T-helper 2 cell treated with Interferon-gamma antibody and Interleukin-4, amounts not matched to agents 5 μg/mL and 100 μg/mL, for 36 hours (primary cell): ENCODE measurements around the gene TXN2.
"Not testable (repeated sequence)": the region's sequence is repeated elsewhere in the genome, so short reads cannot be mapped to it uniquely, and the experiment has no call there.

Experiments
- DNase-seq: peaks from one replicate; pipeline ENCODE4 v3.0.0; 2021; ENCODE audit warnings: low spot score
- H3K27ac Mint-ChIP-seq: one replicate; pipeline ENCODE4 v1.8.0; 2021; ENCODE audit warnings: mild to moderate bottlenecking, mixed read lengths
- H3K27me3 Mint-ChIP-seq: one replicate; pipeline ENCODE4 v1.8.0; 2021; ENCODE audit warnings: low read depth, mixed read lengths
- H3K36me3 Mint-ChIP-seq: one replicate; pipeline ENCODE4 v1.8.0; 2021; ENCODE audit warnings: low read depth, mixed read lengths
- H3K4me1 Mint-ChIP-seq: one replicate; pipeline ENCODE4 v1.8.0; 2021; ENCODE audit warnings: low read depth, mixed read lengths
- H3K4me3 Mint-ChIP-seq: one replicate; pipeline ENCODE4 v1.8.0; 2022; ENCODE audit warnings: mild to moderate bottlenecking, moderate library complexity, mixed read lengths
- H3K9me3 Mint-ChIP-seq: one replicate; pipeline ENCODE4 v1.8.0; 2021; ENCODE audit warnings: mixed read lengths

Gene TXN2

GRCh38 chr22:36481393-36482168 is at the start of gene TXN2:
Gene TXN2, minus strand, starts transcription at chr22:36481640. Its CDS starts 803 bp downstream, at chr22:36480837.
- Mint-ChIP-seq H3K4me1 (peaks cover 11% of the 10 kb centered on the region), H3K9me3 (no peaks in the 10 kb centered on the region), H3K27ac (peak within 1 kb of the TSS; percentile 92), H3K4me3 (peak within 1 kb of the TSS; percentile 95), H3K36me3 (peaks cover 23% of the 10 kb centered on the region), H3K27me3 (no peaks in the 10 kb centered on the region)
- DNase-seq: peak; percentile 91

DNA sequence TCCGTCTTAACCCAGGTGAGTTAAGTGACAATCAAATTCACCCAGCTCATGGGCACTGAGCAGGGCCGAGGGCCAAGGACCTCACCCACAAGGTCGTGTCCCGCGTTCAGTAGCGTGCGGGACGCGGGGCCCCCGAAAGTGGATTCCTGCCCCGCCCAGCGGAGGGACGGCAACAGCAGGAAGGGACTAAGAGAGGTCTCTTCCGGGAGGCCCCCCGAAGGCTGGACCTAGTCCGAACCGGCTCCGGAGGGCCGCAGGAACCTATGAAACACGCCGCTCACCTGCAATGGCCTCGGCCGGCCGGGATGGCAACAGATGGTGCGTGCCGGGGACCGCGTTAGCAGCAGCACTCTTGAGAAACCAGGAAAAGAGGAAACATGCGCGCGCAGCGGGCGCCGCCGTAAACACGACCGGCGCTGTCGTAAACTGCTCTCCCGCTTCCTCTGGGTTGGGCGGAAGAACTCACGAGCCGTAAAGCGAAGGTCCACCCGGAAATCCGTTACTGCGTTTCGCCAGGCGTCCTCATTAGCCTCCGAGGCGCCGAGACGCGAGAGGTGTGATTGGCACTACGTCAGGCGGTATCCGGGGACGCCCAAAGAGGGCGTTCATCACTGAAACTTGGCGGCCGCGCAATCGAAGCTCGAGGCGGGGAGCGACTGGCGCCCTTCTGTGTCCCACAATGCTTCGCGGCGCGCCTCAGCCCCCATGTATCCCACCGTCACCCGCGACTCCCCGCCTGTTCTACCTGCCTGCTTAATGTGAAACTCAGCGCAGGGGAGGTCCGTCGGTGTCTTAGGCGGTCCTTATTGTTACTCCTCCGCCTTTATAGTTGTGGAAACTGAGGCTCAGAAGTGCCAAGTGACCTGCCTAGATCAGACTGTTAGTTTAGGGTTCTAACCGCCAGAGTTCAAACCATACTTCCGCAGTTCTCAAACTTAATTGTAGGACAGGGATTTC is 47.6 kb upstream of the TXN2 start, which contains the start of gene EIF3D:
EIF3D (minus strand) TSS at position 372 of the 957 bp plus-strand sequence. CDS start 3,045 bp downstream, outside the sequence.
- peak; percentile 99 for DNase-seq
- peak within 1 kb of the TSS; percentile 98 for H3K27ac Mint-ChIP-seq
- no peaks in the 10 kb centered on the region for H3K9me3 Mint-ChIP-seq
- H3K36me3 Mint-ChIP-seq: peaks cover 29% of the 10 kb centered on the region
- peaks cover 3% of the 10 kb centered on the region for H3K27me3 Mint-ChIP-seq
- peak within 1 kb of the TSS; percentile 92 for H3K4me3 Mint-ChIP-seq
- peaks cover 15% of the 10 kb centered on the region for H3K4me1 Mint-ChIP-seq

DNA sequence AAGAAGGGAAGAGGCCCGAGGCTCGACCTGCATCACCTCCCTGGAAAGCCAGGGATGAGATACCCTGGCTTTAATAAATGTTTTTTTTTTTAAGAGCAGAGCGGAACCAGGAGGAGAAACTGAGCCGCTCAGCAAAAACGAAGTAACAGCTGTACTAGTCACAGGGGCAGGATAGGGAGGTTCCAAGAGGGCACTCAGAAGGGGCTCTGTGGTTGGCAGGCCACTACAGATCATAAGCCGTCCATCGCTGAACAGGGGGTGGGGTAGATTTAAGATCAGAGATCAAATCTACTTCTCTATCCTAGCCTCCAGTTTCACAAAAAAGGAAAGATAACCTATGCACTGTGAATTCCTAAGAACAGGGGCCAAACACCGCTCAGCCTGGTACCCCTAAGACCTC is 46.9 kb upstream of the TXN2 start:
- H3K27ac Mint-ChIP-seq: peak overlapping the region; percentile 98
- H3K36me3 Mint-ChIP-seq: peaks cover 36% of the 10 kb centered on the region
- H3K4me3 Mint-ChIP-seq: peak overlapping the region; percentile 92
- peaks cover 15% of the 10 kb centered on the region for H3K4me1 Mint-ChIP-seq
- H3K27me3 Mint-ChIP-seq: peaks cover 3% of the 10 kb centered on the region
- no peaks in the 10 kb centered on the region for H3K9me3 Mint-ChIP-seq
- no peak for DNase-seq

DNA sequence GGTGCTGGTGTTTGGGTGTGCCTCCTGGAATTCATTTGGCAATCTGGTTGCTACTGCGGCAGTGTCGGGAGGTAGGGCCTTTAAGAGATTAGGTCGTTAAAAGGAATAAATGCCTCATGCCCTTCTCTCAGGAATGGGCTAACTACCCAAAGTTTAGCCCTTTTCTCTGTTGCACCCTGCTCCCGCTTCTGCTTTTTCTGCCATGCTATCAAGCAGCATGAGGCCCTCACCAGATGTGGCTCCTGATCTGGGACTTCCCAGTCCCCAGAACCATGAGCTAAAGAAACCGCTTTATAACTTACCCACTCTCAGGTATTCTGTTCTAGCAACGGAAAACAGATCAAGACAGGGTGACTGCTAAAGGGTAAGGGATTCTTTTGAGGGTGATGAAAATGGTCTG is 41.2 kb upstream of the TXN2 start:
- Mint-ChIP-seq H3K27ac (no peak overlapping the region), H3K27me3 (no peaks in the 10 kb centered on the region), H3K36me3 (peaks cover 76% of the 10 kb centered on the region)

DNA sequence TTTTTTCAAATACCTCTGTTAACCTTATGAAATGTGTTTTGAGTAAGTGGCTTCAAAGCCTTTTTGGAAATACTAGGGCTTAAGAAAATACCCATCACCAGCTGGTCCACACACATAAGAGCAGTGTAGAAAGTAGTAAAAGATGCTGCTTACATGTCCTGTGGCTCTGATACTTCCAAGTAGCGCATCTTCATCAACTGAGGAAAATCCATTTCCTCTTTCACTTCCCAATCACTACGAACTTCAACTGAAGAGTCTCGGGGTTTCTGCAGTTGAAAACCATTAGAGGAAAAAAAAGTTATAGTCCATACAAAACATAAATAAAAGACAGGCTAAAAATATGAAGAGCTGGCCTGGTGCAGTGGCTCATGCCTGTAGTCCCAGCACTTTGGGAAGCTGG is 39.0 kb upstream of the TXN2 start:
- H3K27ac Mint-ChIP-seq: no peak overlapping the region
- H3K4me1 Mint-ChIP-seq: no peaks in the 10 kb centered on the region
- no peaks in the 10 kb centered on the region for H3K9me3 Mint-ChIP-seq
- peaks cover 77% of the 10 kb centered on the region for H3K36me3 Mint-ChIP-seq
- DNase-seq: no peak
- H3K27me3 Mint-ChIP-seq: no peaks in the 10 kb centered on the region
- H3K4me3 Mint-ChIP-seq: no peak overlapping the region

More for the DNA sequence above, 41.2 kb upstream of the TXN2 start:
- H3K4me1 Mint-ChIP-seq: peaks cover 11% of the 10 kb centered on the region
- no peak overlapping the region for H3K4me3 Mint-ChIP-seq
- no peaks in the 10 kb centered on the region for H3K9me3 Mint-ChIP-seq
- DNase-seq: no peak

DNA sequence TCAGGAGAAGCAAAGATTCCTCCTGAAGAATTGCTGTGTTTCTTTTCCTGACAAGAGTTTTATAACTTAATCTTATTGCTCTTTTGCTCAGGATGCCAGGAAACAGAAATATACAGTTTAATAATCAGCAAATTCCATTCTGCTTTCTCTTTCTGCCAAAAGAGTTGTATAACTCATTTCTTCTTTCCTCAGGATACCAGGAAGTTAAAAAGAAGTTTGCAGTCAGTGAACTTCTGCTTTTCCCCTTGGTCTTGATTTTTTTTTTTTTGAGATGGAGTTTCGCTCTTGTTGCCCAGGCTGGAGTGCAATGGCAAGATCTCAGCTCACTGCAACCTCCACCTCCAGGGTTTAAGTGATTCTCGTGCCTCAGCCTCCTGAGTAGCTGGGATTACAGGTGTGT is 38.5 kb upstream of the TXN2 start:
- H3K36me3 Mint-ChIP-seq: peaks cover 76% of the 10 kb centered on the region
- not testable (repeated sequence) for DNase-seq, H3K27me3 Mint-ChIP-seq, H3K4me1 Mint-ChIP-seq, H3K27ac Mint-ChIP-seq, H3K9me3 Mint-ChIP-seq, H3K4me3 Mint-ChIP-seq

DNA sequence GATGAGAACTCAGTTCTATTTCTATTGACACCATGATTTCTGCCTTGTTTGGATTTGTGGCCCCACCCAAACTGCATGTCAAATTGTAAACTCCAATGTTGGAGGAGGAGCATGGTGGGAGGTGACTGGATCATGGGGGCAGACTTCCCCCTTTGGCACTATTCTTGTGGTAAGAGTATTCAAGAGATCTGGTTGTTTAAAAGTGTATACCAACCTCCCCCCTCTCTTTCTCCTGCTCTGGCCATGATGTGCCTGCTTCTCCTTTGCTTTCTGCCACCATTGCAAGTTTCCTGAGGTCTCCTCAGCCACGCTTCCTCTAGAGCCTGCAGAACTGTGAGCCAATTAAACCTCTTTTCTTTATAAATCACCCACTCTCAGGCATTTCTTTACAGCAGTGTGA is 33.3 kb upstream of the TXN2 start:
- DNase-seq: no peak
- H3K4me1 Mint-ChIP-seq: peaks cover 3% of the 10 kb centered on the region
- no peaks in the 10 kb centered on the region for H3K27me3 Mint-ChIP-seq
- no peaks in the 10 kb centered on the region for H3K9me3 Mint-ChIP-seq
- no peak overlapping the region for H3K4me3 Mint-ChIP-seq
- peaks cover 73% of the 10 kb centered on the region for H3K36me3 Mint-ChIP-seq
- H3K27ac Mint-ChIP-seq: no peak overlapping the region

DNA sequence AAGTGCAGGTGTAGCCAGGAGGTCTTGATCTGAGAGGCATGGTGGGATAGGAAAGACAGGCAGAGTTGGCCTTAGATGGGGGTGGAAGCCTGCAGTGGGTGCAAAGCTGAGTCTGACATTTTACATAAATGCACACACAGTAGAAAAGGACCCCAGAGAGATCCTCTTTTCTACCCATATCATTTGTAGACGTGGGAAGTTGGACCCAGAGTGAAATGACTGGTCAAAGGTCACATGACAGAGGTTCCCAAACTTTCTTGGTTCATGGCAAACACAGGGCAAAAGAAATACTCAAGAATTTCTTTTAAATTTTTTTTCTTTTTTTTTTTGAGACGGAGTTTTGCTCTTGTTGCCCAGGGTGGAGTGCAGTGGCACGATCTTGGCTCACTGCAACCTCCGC is 31.6 kb upstream of the TXN2 start:
- Mint-ChIP-seq H3K36me3 (peaks cover 64% of the 10 kb centered on the region), H3K27ac (no peak overlapping the region), H3K4me1 (peaks cover 4% of the 10 kb centered on the region), H3K27me3 (no peaks in the 10 kb centered on the region), H3K9me3 (no peaks in the 10 kb centered on the region), H3K4me3 (no peak overlapping the region)
- DNase-seq: no peak

- H3K4me1 Mint-ChIP-seq: peaks cover 7% of the 10 kb centered on the region
- no peak overlapping the region for H3K27ac Mint-ChIP-seq
- no peaks in the 10 kb centered on the region for H3K27me3 Mint-ChIP-seq
- DNase-seq: no peak
- peaks cover 64% of the 10 kb centered on the region for H3K36me3 Mint-ChIP-seq
- H3K4me3 Mint-ChIP-seq: no peak overlapping the region
- H3K9me3 Mint-ChIP-seq: no peaks in the 10 kb centered on the region
Observed at GRCh38 chr22:36512333-36512732, 30.9 kb upstream of the TXN2 start.

- H3K4me3 Mint-ChIP-seq: no peak overlapping the region
- peaks cover 9% of the 10 kb centered on the region for H3K4me1 Mint-ChIP-seq
- DNase-seq: no peak
- H3K27ac Mint-ChIP-seq: peak overlapping the region; percentile 37
- H3K9me3 Mint-ChIP-seq: no peaks in the 10 kb centered on the region
- H3K27me3 Mint-ChIP-seq: no peaks in the 10 kb centered on the region
- peaks cover 53% of the 10 kb centered on the region for H3K36me3 Mint-ChIP-seq
Observed at GRCh38 chr22:36510966-36511881, 29.8 kb upstream of the TXN2 start.

DNA sequence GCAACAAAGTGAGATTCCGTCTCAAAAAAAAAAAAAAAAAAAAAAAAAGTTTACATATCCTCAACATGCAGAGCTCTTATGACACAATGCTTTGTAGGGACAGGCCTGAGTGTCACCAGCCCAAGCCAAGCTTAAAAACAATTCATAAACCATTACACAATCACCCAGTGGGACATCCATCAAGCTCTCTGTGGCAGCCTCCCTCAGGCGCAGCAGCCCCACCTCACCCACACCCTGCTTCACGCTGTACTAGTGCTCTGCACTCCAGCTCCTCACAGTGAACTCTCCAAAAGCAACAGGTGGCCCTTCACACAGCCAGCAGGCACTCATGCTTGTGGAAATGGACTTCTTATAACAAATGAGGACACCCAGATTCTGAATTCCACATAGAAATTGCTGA is 28.9 kb upstream of the TXN2 start:
- Mint-ChIP-seq H3K4me3 (no peak overlapping the region), H3K4me1 (peaks cover 9% of the 10 kb centered on the region), H3K27me3 (no peaks in the 10 kb centered on the region), H3K36me3 (peaks cover 44% of the 10 kb centered on the region), H3K9me3 (no peaks in the 10 kb centered on the region), H3K27ac (no peak overlapping the region)
- DNase-seq: no peak

DNA sequence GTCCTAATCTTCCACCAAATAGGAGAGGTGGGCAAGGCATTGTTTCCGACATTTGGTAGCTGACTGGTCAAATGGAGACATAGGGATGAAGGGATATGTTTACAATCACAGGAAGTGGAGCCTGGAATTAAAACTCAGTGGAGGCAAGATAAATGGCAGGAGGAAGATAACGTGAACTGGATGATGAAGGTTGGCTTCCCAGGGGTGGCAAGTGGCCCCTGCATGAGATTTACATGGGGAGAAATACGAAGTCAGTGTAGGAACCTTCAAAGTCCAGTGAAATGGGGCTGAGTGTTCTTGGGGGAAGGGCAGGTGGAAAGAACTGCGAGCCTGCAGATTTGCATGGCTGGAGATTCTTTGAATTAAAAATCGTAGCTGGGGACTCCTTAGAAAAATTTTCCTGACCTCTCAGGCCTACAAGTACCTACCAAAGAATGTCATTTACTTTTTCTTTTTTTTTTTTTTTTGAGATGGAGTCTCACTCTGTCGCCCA is 26.1 kb upstream of the TXN2 start:
- H3K27ac Mint-ChIP-seq: peak overlapping the region; percentile 82
- peaks cover 28% of the 10 kb centered on the region for H3K36me3 Mint-ChIP-seq
- H3K4me1 Mint-ChIP-seq: peaks cover 9% of the 10 kb centered on the region
- no peaks in the 10 kb centered on the region for H3K27me3 Mint-ChIP-seq
- peak overlapping the region; percentile 58 for H3K4me3 Mint-ChIP-seq
- H3K9me3 Mint-ChIP-seq: no peaks in the 10 kb centered on the region
- no peak for DNase-seq
